Measurements from ENCODE around the gene COMTD1. TPM values are rescaled to one million over a fixed set of nuclear protein-coding genes. Genes with fewer than 3 reads are reported as not detected.

The COMTD1 gene
- total RNA-seq, 1 donor from 2014 or later, result 8.9 TPM

GRCh38 chr10:75229971-75230370 lies 5.8 kb downstream of the COMTD1 start:
- no peak overlapping the region for H3K4me3 Mint-ChIP-seq (ENCODE audit: unreplicated experiment)
- DNase-seq (ENCODE audit: low spot score), result no peak
- no peak overlapping the region for H3K27ac Mint-ChIP-seq (ENCODE audit: unreplicated experiment)
- no peak for TF ChIP-seq CTCF (IDR thresholded peaks at IDR 0.05; ENCODE audit: unreplicated experiment)
- H3K9me3 Mint-ChIP-seq (ENCODE audit: unreplicated experiment), result no peaks in the 10 kb centered on the region
- peaks cover 28% of the 10 kb centered on the region for H3K36me3 Mint-ChIP-seq (ENCODE audit: low read depth, unreplicated experiment)
- H3K27me3 Mint-ChIP-seq (ENCODE audit: unreplicated experiment), result peaks cover 8% of the 10 kb centered on the region
- H3K4me1 Mint-ChIP-seq (ENCODE audit: unreplicated experiment), result peaks cover 25% of the 10 kb centered on the region

DNA sequence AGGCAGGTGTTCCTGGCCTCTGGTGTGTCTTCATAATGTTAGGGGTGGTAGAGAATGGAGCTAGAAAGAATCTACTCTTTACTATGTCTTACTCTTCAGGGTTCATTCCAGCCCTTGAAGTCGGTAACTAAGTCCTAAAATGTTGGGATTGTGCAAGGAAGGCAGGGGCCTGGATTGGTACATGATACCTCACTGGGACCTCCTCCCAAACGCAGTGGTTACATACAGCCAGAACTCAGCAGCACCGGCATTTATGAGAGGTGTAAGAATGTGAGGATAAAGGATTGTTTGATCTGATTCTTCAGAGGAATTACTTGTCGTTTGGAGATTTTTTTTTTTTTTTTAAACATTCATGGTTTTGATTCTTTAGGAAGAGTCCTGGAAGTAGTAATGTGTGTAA lies 6.9 kb downstream of the COMTD1 start:
- DNase-seq (ENCODE audit: low spot score), result no peak
- Mint-ChIP-seq H3K4me3 (ENCODE audit: unreplicated experiment) (peak overlapping the region; percentile 52), H3K27me3 (ENCODE audit: unreplicated experiment) (peaks cover 8% of the 10 kb centered on the region), H3K4me1 (ENCODE audit: unreplicated experiment) (peaks cover 36% of the 10 kb centered on the region), H3K36me3 (ENCODE audit: low read depth, unreplicated experiment) (peaks cover 34% of the 10 kb centered on the region), H3K27ac (ENCODE audit: unreplicated experiment) (peak overlapping the region; percentile 81), H3K9me3 (ENCODE audit: unreplicated experiment) (no peaks in the 10 kb centered on the region)
- no peak for TF ChIP-seq CTCF (IDR thresholded peaks at IDR 0.05; ENCODE audit: unreplicated experiment)

- Mint-ChIP-seq H3K27ac (ENCODE audit: unreplicated experiment) (peak overlapping the region; percentile 81), H3K36me3 (ENCODE audit: low read depth, unreplicated experiment) (peaks cover 34% of the 10 kb centered on the region), H3K4me1 (ENCODE audit: unreplicated experiment) (peaks cover 42% of the 10 kb centered on the region), H3K27me3 (ENCODE audit: unreplicated experiment) (peaks cover 7% of the 10 kb centered on the region), H3K9me3 (ENCODE audit: unreplicated experiment) (no peaks in the 10 kb centered on the region), H3K4me3 (ENCODE audit: unreplicated experiment) (peak overlapping the region; percentile 52)
- no peak for DNase-seq (ENCODE audit: low spot score)
- TF ChIP-seq CTCF (IDR thresholded peaks at IDR 0.05; ENCODE audit: unreplicated experiment), result no peak
Measured at GRCh38 chr10:75228278-75228677, 7.5 kb downstream of the COMTD1 start.

GRCh38 chr10:75226656-75227055 lies 9.1 kb downstream of the COMTD1 start:
- TF ChIP-seq CTCF (IDR thresholded peaks at IDR 0.05; ENCODE audit: unreplicated experiment), result no peak
- H3K9me3 Mint-ChIP-seq (ENCODE audit: unreplicated experiment), result no peaks in the 10 kb centered on the region
- peak overlapping the region; percentile 99 for H3K27ac Mint-ChIP-seq (ENCODE audit: unreplicated experiment)
- peaks cover 50% of the 10 kb centered on the region for H3K4me1 Mint-ChIP-seq (ENCODE audit: unreplicated experiment)
- DNase-seq (ENCODE audit: low spot score), result no peak
- H3K4me3 Mint-ChIP-seq (ENCODE audit: unreplicated experiment), result no peak overlapping the region
- peaks cover 2% of the 10 kb centered on the region for H3K27me3 Mint-ChIP-seq (ENCODE audit: unreplicated experiment)
- H3K36me3 Mint-ChIP-seq (ENCODE audit: low read depth, unreplicated experiment), result peaks cover 34% of the 10 kb centered on the region

DNA sequence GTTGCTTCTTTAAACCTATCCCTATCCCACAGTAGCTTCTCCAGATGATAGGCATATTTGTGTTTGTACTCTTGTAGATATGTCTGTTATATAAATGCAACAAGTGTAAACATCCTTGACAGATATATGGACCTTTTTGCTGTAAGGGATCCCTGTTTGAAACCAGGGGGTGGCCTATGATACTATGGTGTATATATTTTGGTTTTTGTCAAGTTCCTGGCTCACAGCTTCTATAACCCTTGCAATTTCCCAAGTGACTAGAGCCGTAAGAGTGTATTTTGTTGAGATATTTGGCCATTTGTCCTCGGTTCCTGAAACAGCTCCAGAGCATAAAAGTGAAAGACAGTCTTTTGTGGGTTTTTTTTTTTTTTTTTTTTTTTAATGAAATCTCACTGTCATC lies 9.7 kb downstream of the COMTD1 start:
- Mint-ChIP-seq H3K9me3 (ENCODE audit: unreplicated experiment) (no peaks in the 10 kb centered on the region), H3K27me3 (ENCODE audit: unreplicated experiment) (no peaks in the 10 kb centered on the region), H3K36me3 (ENCODE audit: low read depth, unreplicated experiment) (peaks cover 29% of the 10 kb centered on the region), H3K27ac (ENCODE audit: unreplicated experiment) (peak overlapping the region; percentile 99), H3K4me1 (ENCODE audit: unreplicated experiment) (peaks cover 50% of the 10 kb centered on the region), H3K4me3 (ENCODE audit: unreplicated experiment) (peak overlapping the region; percentile 25)
- DNase-seq (ENCODE audit: low spot score), result no peak
- TF ChIP-seq CTCF (IDR thresholded peaks at IDR 0.05; ENCODE audit: unreplicated experiment), result no peak

Measured in endothelial cell (in vitro differentiated cells).